Hepatocyte (in vitro differentiated cells): ENCODE results near the gene DMD.

Source experiments
- CTCF ChIP-seq: fragments of 200-600 bp; sonication (generic); IDR thresholded peaks from 2 replicates; pipeline ENCODE4 v1.5.1; 2016; ENCODE audit warnings: antibody characterized with exemption, mild to moderate bottlenecking; ENCODE audit not compliant: poor library complexity
- EZH2 ChIP-seq: fragments of 200-600 bp; sonication (generic); IDR thresholded peaks from 2 replicates; pipeline ENCODE4 v1.6.1; 2016; ENCODE audit warnings: antibody characterized with exemption, mild to moderate bottlenecking, borderline replicate concordance
- EZH2phosphoT487 ChIP-seq: fragments of 200-600 bp; sonication (generic); IDR thresholded peaks from one replicate; pipeline ENCODE4 v1.6.1; 2018; ENCODE audit warnings: antibody characterized with exemption, mild to moderate bottlenecking, low read depth, moderate library complexity; ENCODE audit not compliant: unreplicated experiment, severe bottlenecking

DNA sequence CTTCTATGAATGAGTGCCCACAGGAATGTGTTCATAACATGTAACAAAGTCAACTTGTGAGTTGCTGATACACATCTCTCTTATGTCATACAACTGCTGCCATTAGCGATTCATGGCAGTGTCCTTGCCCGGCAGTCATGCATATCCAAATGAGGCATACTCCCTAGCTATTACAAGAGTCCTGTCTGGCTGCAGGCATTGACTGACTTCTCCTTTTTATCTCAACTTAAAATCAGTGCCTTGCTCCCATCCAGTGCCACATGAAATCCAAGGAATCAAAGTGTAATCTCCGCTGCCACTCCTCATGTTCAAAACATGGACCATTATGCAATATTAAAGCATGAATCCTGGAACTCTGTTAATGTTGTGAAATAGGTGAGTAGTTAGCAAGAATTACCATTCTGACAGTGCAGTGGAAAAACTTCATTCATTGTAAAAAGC, 1790.6 kb downstream of the DMD start:
- no peak for TF ChIP-seq CTCF
- TF ChIP-seq EZH2phosphoT487: no peak
- TF ChIP-seq EZH2: no peak
